GM19193 (cell line): ENCODE results near the gene ABCA13.

Source experiments
- POLR2A ChIP-seq: IDR thresholded peaks from 4 replicates; pipeline ENCODE4 v1.6.1; 2011; ENCODE audit not compliant: insufficient read depth, insufficient read length; ENCODE audit errors: extremely low read depth

ABCA13 gene

GRCh38 chr7:48594349-48594748 is 423.1 kb downstream of the ABCA13 start:
- no peak for TF ChIP-seq POLR2A

GRCh38 chr7:48595756-48596155 is 424.5 kb downstream of the ABCA13 start:
- TF ChIP-seq POLR2A = no peak

- TF ChIP-seq POLR2A = no peak
These were observed 439.4 kb downstream of the ABCA13 start for GRCh38 chr7:48610705-48611104.

GRCh38 chr7:48611993-48612392 is 440.7 kb downstream of the ABCA13 start:
- no peak for TF ChIP-seq POLR2A

- no peak for TF ChIP-seq POLR2A
These were observed 446.2 kb downstream of the ABCA13 start for GRCh38 chr7:48617508-48617907.

- TF ChIP-seq POLR2A = no peak
These were observed 446.7 kb downstream of the ABCA13 start for GRCh38 chr7:48617993-48618392.

- TF ChIP-seq POLR2A = no peak
These were observed 449.8 kb downstream of the ABCA13 start for GRCh38 chr7:48621076-48621475.

GRCh38 chr7:48627164-48627563 is 455.9 kb downstream of the ABCA13 start:
- TF ChIP-seq POLR2A = no peak

GRCh38 chr7:48628793-48629349 is 457.6 kb downstream of the ABCA13 start:
- TF ChIP-seq POLR2A = no peak

- TF ChIP-seq POLR2A = no peak
These were observed 462.9 kb downstream of the ABCA13 start for GRCh38 chr7:48634116-48634632.

- TF ChIP-seq POLR2A = no peak
These were observed 464.5 kb downstream of the ABCA13 start for GRCh38 chr7:48635796-48636195.

GRCh38 chr7:48636391-48637015 is 465.2 kb downstream of the ABCA13 start:
- no peak for TF ChIP-seq POLR2A

GRCh38 chr7:48637382-48637781 is 466.1 kb downstream of the ABCA13 start:
- no peak for TF ChIP-seq POLR2A

GRCh38 chr7:48638041-48638440 is 466.8 kb downstream of the ABCA13 start:
- TF ChIP-seq POLR2A = no peak

GRCh38 chr7:48643431-48644013 is 472.3 kb downstream of the ABCA13 start:
- no peak for TF ChIP-seq POLR2A

GRCh38 chr7:48658138-48658537 is 486.9 kb downstream of the ABCA13 start:
- TF ChIP-seq POLR2A = no peak
